Measurements from ENCODE around the gene PARVB.
A peak's percentile ranks its signal among the peaks of the same experiment; 100 is the strongest.

PARVB gene

DNA sequence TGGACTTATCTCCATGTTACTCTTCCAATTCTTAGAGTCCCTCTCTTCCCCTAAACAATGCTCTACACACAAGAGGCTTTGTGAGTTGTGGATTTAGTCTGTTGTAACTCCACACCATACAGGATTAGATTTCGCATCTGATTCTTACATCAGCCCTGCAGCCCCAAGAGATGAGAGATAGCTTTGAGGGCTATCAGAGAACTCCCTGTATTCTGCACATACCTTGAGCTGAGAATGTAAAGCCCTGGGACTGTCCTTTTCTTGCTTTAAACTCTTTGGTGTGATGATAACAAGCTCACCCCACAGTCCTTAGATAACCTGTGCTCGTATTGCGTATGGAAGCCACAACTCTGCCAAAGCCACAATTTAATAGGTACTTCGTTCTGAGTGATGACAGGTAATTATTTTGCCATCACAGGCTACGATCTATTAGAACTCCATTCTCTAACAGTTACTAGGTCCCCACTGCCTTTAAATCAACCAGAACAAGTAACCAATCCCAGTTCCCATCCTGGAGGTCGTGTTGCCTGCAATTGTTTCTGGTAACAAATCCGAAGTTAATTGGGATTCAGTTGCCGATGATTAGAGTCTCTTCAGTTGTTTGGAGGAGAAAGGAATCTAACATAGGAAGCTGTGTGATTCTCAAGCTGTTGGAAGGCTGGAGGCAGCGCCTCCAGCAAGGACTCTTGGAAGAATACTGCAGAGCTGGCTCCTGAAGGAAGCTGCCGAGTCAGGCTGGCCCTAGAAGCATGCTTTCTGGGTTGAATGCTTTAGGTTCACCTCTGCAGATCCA lies 155.3 kb downstream of the PARVB start:
- DNase-seq (ENCODE audit: extremely low read depth in 1 of 2, low read depth in 1 of 2): no peak

- no peak for DNase-seq (ENCODE audit: extremely low read depth in 1 of 2, low read depth in 1 of 2)
Measured at GRCh38 chr22:44179989-44180705, 156.0 kb downstream of the PARVB start.

GRCh38 chr22:44180706-44181032 lies 156.6 kb downstream of the PARVB start, which contains the start of gene PARVG:
Gene PARVG, plus strand, starts transcription at chr22:44180925. Its CDS starts 2,405 bp downstream, at chr22:44183330.
- DNase-seq (ENCODE audit: extremely low read depth in 1 of 2, low read depth in 1 of 2): no peak

GRCh38 chr22:44181033-44181911 lies 157.2 kb downstream of the PARVB start:
- peak; percentile 38 to 39 for DNase-seq (ENCODE audit: extremely low read depth in 1 of 2, low read depth in 1 of 2)

GRCh38 chr22:44181912-44182587 lies 157.9 kb downstream of the PARVB start:
- DNase-seq (ENCODE audit: extremely low read depth in 1 of 2, low read depth in 1 of 2): no peak

- peak in 1 of 2 donors; percentile 19 for DNase-seq (ENCODE audit: extremely low read depth in 1 of 2, low read depth in 1 of 2)
Measured at GRCh38 chr22:44182588-44183286, 158.6 kb downstream of the PARVB start.

GRCh38 chr22:44183287-44183588 lies 159.1 kb downstream of the PARVB start:
- DNase-seq (ENCODE audit: extremely low read depth in 1 of 2, low read depth in 1 of 2): no peak

GRCh38 chr22:44184006-44184405 lies 159.9 kb downstream of the PARVB start:
- no peak for DNase-seq (ENCODE audit: extremely low read depth in 1 of 2, low read depth in 1 of 2)

GRCh38 chr22:44185237-44186120 lies 161.4 kb downstream of the PARVB start:
- no peak for DNase-seq (ENCODE audit: extremely low read depth in 1 of 2, low read depth in 1 of 2)

DNA sequence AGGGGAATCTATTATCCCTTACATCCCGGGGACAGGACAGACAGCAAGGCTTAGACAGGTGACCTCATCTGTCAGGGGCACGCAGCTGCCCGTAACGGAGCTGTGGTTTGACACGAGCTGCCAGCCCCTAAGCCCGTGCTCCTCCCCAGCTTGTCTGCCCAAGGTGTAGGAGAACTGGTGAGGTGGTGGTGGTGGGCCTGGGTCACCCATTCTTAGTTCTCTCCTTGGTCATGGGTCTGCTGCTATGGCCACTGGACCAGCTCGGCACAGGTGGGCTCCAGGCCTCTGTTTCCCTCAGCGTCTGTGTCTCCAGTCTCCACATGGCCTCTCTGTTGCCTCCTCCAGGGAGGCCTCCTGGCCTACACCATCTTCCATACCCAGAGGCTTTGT lies 162.0 kb downstream of the PARVB start:
- no peak for DNase-seq (ENCODE audit: extremely low read depth in 1 of 2, low read depth in 1 of 2)

- no peak for DNase-seq (ENCODE audit: extremely low read depth in 1 of 2, low read depth in 1 of 2)
Measured at GRCh38 chr22:44186737-44187136, 162.6 kb downstream of the PARVB start.

DNA sequence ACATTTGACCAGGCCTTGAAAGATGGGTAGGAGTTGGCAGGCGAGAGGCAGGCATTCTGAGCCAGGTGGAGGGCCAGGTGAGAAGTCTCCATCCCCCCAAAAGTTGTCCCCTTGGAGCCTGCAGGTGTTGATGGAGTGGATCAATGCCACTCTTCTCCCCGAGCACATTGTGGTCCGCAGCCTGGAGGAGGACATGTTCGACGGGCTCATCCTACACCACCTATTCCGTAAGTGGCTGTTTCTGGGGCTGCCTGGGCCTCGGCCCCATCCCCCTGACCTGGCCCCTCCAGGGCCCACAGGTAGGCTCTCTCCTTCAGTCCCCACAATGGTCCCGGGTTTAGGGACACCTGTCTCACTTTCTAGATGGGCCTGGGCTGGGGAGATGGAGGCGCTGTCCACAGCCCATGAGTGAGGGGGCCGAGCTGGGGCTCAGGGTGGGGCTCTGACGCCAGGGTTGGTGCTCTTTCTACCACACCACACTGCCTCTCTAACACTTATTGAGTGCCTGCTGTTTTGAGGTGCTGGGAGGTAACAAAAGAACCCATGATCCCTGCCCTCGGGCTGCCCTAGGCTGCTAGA lies 163.6 kb downstream of the PARVB start:
- DNase-seq (ENCODE audit: extremely low read depth in 1 of 2, low read depth in 1 of 2): no peak

DNA sequence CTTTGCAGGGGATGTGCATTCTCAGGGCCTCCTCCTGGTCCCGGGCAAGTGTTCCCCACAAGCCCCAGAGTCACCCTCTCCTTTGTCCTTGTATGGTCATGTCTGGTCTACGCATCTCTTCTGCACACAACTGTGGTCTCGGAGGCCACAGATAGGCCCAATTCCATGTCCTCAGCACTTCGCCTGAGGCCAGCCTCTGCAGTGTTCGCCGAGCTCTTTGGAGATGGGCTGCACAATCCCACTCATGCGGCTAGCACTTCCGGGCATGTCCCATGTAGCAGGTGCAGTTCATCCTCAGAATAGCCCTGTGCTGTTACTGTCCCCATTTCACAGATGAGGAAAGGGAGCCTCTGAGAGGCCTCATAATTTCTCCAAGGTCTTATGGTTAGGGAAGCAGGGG lies 164.2 kb downstream of the PARVB start:
- DNase-seq (ENCODE audit: extremely low read depth in 1 of 2, low read depth in 1 of 2): no peak

- DNase-seq (ENCODE audit: extremely low read depth in 1 of 2, low read depth in 1 of 2): no peak
Measured at GRCh38 chr22:44188986-44189630, 165.0 kb downstream of the PARVB start.

DNA sequence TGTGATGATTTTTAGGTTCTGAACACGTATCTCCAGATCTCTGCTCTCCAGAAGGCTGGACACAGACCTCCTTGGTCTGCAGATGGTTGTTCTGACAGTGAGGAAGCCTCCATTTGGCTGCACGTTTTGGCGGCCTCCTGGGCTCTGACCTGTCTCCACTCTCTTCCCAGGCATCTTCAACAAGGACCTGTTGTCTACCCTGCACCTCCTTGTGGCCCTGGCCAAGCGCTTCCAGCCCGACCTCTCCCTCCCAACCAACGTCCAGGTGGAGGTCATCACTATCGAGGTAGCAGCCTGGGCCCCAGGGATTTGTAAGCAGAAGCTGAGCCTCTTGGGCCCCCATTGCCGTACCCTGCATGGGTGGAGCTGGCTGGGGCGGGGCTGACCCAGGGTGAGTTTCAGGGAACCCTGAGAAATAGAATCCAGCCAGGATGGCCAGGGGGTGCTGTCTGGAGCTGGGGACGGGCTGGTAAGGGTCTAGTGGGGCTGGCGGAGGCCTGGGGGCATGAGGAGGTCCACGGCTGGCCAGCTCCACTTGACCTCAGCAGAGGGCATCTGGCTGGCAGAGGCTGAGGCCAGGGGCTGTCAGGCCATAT lies 166.4 kb downstream of the PARVB start:
- DNase-seq (ENCODE audit: extremely low read depth in 1 of 2, low read depth in 1 of 2): no peak

DNA sequence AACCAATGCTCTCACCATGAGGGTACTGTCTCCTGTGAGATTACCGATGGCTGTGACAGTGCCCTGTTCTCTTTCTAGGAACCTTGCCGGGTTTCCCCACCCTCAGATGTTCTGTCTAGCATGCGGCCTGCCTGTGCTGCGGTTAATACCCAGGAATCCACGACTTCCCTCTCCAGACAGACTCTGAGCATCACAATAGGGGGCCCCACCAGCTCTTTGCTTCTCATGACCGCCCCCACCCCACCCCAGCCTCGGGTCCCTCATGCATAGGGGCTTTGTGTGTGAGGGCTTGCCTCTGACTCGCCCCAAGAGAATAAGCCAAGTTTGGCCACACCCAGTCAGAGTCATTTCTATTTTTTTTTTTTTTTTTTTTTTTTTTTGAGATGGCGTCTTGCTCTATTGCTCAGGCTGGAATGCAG lies 166.9 kb downstream of the PARVB start:
- DNase-seq (ENCODE audit: extremely low read depth in 1 of 2, low read depth in 1 of 2): no peak

GRCh38 chr22:44192098-44192815 lies 168.2 kb downstream of the PARVB start:
- peak in 1 of 2 donors; percentile 18 for DNase-seq (ENCODE audit: extremely low read depth in 1 of 2, low read depth in 1 of 2)

Data from activated CD8-positive, alpha-beta memory T cell treated with anti-CD3 and anti-CD28 coated beads for 1 hour (primary cell).